Erythroblast (primary cell): Measurements from ENCODE around the gene SSTR4.

ENCODE experiments used
- DNase-seq, 2 experiments: peaks; one replicate each; lab custom pipeline; 2025; lab: John Stamatoyannopoulos, UW
- GATA1 ChIP-seq: IDR thresholded peaks from 2 replicates; pipeline ENCODE4 v1.6.1; 2011; ENCODE audit warnings: low read depth, mild to moderate bottlenecking, control low read depth, low read length, moderate library complexity
- POLR2A ChIP-seq: IDR thresholded peaks from 2 replicates; pipeline ENCODE4 v1.6.1; 2011; ENCODE audit warnings: mild to moderate bottlenecking, low read length

Gene SSTR4

GRCh38 chr20:23008667-23009066 lies 26.4 kb upstream of the SSTR4 start:
- TF ChIP-seq GATA1 (no peak), POLR2A (no peak)
- no peak for DNase-seq

- no peak for TF ChIP-seq GATA1
- TF ChIP-seq POLR2A, result no peak
- DNase-seq, result no peak
Measured at GRCh38 chr20:23009636-23010035, 25.5 kb upstream of the SSTR4 start.

GRCh38 chr20:23010096-23010495 lies 25.0 kb upstream of the SSTR4 start:
- no peak for TF ChIP-seq POLR2A
- no peak for DNase-seq

GRCh38 chr20:23011008-23011721 lies 23.9 kb upstream of the SSTR4 start:
- TF ChIP-seq POLR2A (no peak), GATA1 (no peak)
- no peak for DNase-seq

- no peak for TF ChIP-seq POLR2A
- TF ChIP-seq GATA1, result no peak
- DNase-seq, result no peak
Measured at GRCh38 chr20:23013429-23013828, 21.7 kb upstream of the SSTR4 start.

GRCh38 chr20:23017516-23017915 lies 17.6 kb upstream of the SSTR4 start:
- no peak for DNase-seq
- no peak for TF ChIP-seq GATA1
- no peak for TF ChIP-seq POLR2A

- TF ChIP-seq GATA1 (no peak), POLR2A (no peak)
- DNase-seq, result no peak
Measured at GRCh38 chr20:23018432-23018831, 16.7 kb upstream of the SSTR4 start.

- DNase-seq, result no peak
- TF ChIP-seq GATA1 (no peak), POLR2A (no peak)
Measured at GRCh38 chr20:23018941-23019340, 16.2 kb upstream of the SSTR4 start.

GRCh38 chr20:23019403-23019802 lies 15.7 kb upstream of the SSTR4 start:
- no peak for DNase-seq
- TF ChIP-seq POLR2A (no peak), GATA1 (no peak)

- DNase-seq, result no peak
- TF ChIP-seq POLR2A, result no peak
Measured at GRCh38 chr20:23020230-23021018, 14.7 kb upstream of the SSTR4 start.

GRCh38 chr20:23021541-23021940 lies 13.6 kb upstream of the SSTR4 start:
- TF ChIP-seq POLR2A (no peak), GATA1 (no peak)
- no peak for DNase-seq

- DNase-seq, result peak in 1 of 2 experiments; percentile 46
- no peak for TF ChIP-seq POLR2A
- no peak for TF ChIP-seq GATA1
Measured at GRCh38 chr20:23021951-23022350, 13.2 kb upstream of the SSTR4 start.

- DNase-seq, result no peak
Measured at GRCh38 chr20:23022849-23023248, 12.3 kb upstream of the SSTR4 start.

GRCh38 chr20:23023621-23024177 lies 11.4 kb upstream of the SSTR4 start:
- TF ChIP-seq POLR2A (no peak), GATA1 (no peak)
- DNase-seq, result peak; percentile 41 to 48

More at GRCh38 chr20:23022849-23023248, 12.3 kb upstream of the SSTR4 start:
- TF ChIP-seq POLR2A, result no peak
- no peak for TF ChIP-seq GATA1

GRCh38 chr20:23024701-23025100 lies 10.4 kb upstream of the SSTR4 start:
- DNase-seq, result no peak
- TF ChIP-seq POLR2A (no peak), GATA1 (no peak)

GRCh38 chr20:23025503-23025902 lies 9.6 kb upstream of the SSTR4 start:
- peak; percentile 76 to 84 for DNase-seq
